GM23338 (cell line): ENCODE measurements around the gene TMEM132D. TPM values are rescaled to one million over a fixed set of nuclear protein-coding genes. Genes with fewer than 3 reads are reported as not detected.

Source experiments
- ATAC-seq: fragments of 200-7000 bp; cut with Tn5 transposase; 3 replicates; pipeline ENCODE4 v1.9.1; 2020
- DNase-seq: peaks from one replicate; pipeline ENCODE4 v3.0.0-alpha.2; 2015; ENCODE audit warnings: low spot score
- H2AFZ ChIP-seq: fragments of 200-600 bp; sonication (generic); 2 replicates; pipeline ENCODE4 v1.8.0; 2016; ENCODE audit warnings: antibody characterized with exemption, mild to moderate bottlenecking, moderate library complexity
- H3F3A ChIP-seq: fragments of 200-600 bp; sonication (generic); replicated peaks from 2 replicates; pipeline ENCODE4 v1.8.0; 2017; ENCODE audit warnings: antibody characterized with exemption, mixed run types, low read depth
- H3K27ac ChIP-seq: fragments of 200-600 bp; sonication (generic); 2 replicates; pipeline ENCODE4 v1.6.1; 2016; ENCODE audit warnings: low read depth
- H3K27me3 ChIP-seq: fragments of 200-600 bp; sonication (generic); 2 replicates; pipeline ENCODE4 v1.8.0; 2016; ENCODE audit warnings: mild to moderate bottlenecking, mixed run types, moderate library complexity; ENCODE audit not compliant: insufficient read depth
- H3K36me3 ChIP-seq: fragments of 200-600 bp; sonication (generic); 2 replicates; pipeline ENCODE4 v1.8.0; 2016; ENCODE audit warnings: mild to moderate bottlenecking; ENCODE audit not compliant: insufficient read depth
- H3K4me1 ChIP-seq: fragments of 200-600 bp; sonication (generic); 2 replicates; pipeline ENCODE4 v1.8.0; 2016; ENCODE audit warnings: mild to moderate bottlenecking, moderate library complexity; ENCODE audit not compliant: insufficient read depth
- H3K4me2 ChIP-seq: fragments of 200-600 bp; sonication (generic); 2 replicates; pipeline ENCODE4 v1.7.1; 2017; ENCODE audit warnings: mixed run types
- H3K4me3 ChIP-seq: fragments of 200-600 bp; sonication (generic); 2 replicates; pipeline ENCODE4 v1.6.1; 2016; ENCODE audit warnings: mixed run types
- H3K79me2 ChIP-seq: fragments of 200-600 bp; sonication (generic); replicated peaks from 2 replicates; pipeline ENCODE4 v1.8.0; 2017; ENCODE audit warnings: mild to moderate bottlenecking; ENCODE audit not compliant: insufficient read depth
- H3K9me2 ChIP-seq: fragments of 200-600 bp; sonication (generic); 2 replicates; pipeline ENCODE4 v1.8.0; 2017; ENCODE audit not compliant: insufficient read depth
- H4K20me1 ChIP-seq: fragments of 200-600 bp; sonication (generic); replicated peaks from 2 replicates; pipeline ENCODE4 v1.8.0; 2017; ENCODE audit warnings: mild to moderate bottlenecking; ENCODE audit not compliant: insufficient read depth
- H3K27ac Mint-ChIP-seq: 2 replicates; pipeline ENCODE4 v1.8.0; 2020; ENCODE audit warnings: inconsistent platforms, mild to moderate bottlenecking, moderate library complexity, mixed read lengths
- H3K27me3 Mint-ChIP-seq: 3 replicates; pipeline ENCODE4 v1.8.0; 2022; ENCODE audit warnings: low read depth, mild to moderate bottlenecking, moderate library complexity, mixed read lengths, inconsistent platforms; ENCODE audit not compliant: insufficient read depth, poor library complexity
- H3K36me3 Mint-ChIP-seq: 3 replicates; pipeline ENCODE4 v1.8.0; 2021; ENCODE audit warnings: low read depth, mild to moderate bottlenecking, inconsistent platforms, moderate library complexity, mixed read lengths
- H3K4me1 Mint-ChIP-seq: 3 replicates; pipeline ENCODE4 v1.8.0; 2020; ENCODE audit warnings: mild to moderate bottlenecking, inconsistent platforms, mixed read lengths
- H3K4me3 Mint-ChIP-seq: 3 replicates; pipeline ENCODE4 v1.8.0; 2021; ENCODE audit warnings: moderate library complexity, mild to moderate bottlenecking, inconsistent platforms, mixed read lengths
- H3K9me3 Mint-ChIP-seq: 3 replicates; pipeline ENCODE4 v1.8.0; 2020; ENCODE audit warnings: moderate library complexity, mild to moderate bottlenecking, inconsistent platforms, mixed read lengths
- CREB1 ChIP-seq: fragments of 250-450 bp; sonication (Bioruptor Pico); IDR thresholded peaks from 2 replicates; pipeline ENCODE4 v1.5.0; 2020; ENCODE audit warnings: low read depth, mild to moderate bottlenecking, moderate library complexity
- EZH2 ChIP-seq: fragments of 200-600 bp; sonication (generic); IDR thresholded peaks from one replicate; pipeline ENCODE4 v1.8.0; 2017; ENCODE audit warnings: antibody characterized with exemption, mild to moderate bottlenecking, low read depth; ENCODE audit not compliant: unreplicated experiment
- EZH2phosphoT487 ChIP-seq: fragments of 200-600 bp; sonication (generic); IDR thresholded peaks from one replicate; pipeline ENCODE4 v1.8.1; 2018; ENCODE audit warnings: antibody characterized with exemption; ENCODE audit not compliant: unreplicated experiment
- JUNB ChIP-seq: IDR thresholded peaks from one replicate; pipeline ENCODE4 v1.6.1; 2016; ENCODE audit warnings: antibody characterized with exemption; ENCODE audit not compliant: unreplicated experiment
- NANOG ChIP-seq: IDR thresholded peaks from 2 replicates; pipeline ENCODE4 v1.6.1; 2016; ENCODE audit warnings: antibody characterized with exemption, borderline replicate concordance
- POLR2AphosphoS5 ChIP-seq: IDR thresholded peaks from 2 replicates; pipeline ENCODE4 v1.6.1; 2016; ENCODE audit warnings: antibody characterized with exemption, low read depth
- REST ChIP-seq: IDR thresholded peaks from one replicate; pipeline ENCODE4 v1.6.1; 2018; ENCODE audit warnings: antibody characterized with exemption; ENCODE audit not compliant: unreplicated experiment
- STAT1 ChIP-seq: IDR thresholded peaks from one replicate; pipeline ENCODE4 v1.6.1; 2016; ENCODE audit warnings: antibody characterized with exemption; ENCODE audit not compliant: unreplicated experiment
- ZNF114 ChIP-seq: fragments of 250-450 bp; sonication (Bioruptor Pico); IDR thresholded peaks from 2 replicates; pipeline ENCODE4 v1.5.0; 2020; ENCODE audit warnings: mild to moderate bottlenecking, moderate library complexity
- ZNF331 ChIP-seq: fragments of 250-450 bp; sonication (Bioruptor Pico); IDR thresholded peaks from 2 replicates; pipeline ENCODE4 v1.5.0; 2020; ENCODE audit warnings: low read depth, mild to moderate bottlenecking, moderate library complexity
- polyA plus RNA-seq: library from polyadenylated mRNA; unstranded; fragments of >200 nt; fragmentation: Nextera tagmentation; extraction: Ambion mirVana; gene quantifications from 2 replicates; pipeline ENCODE4 v1.2.1, GENCODE V29; 2016
- total RNA-seq: library from RNA; depleted of rRNA; stranded (reverse); fragments of >200 nt; shearing (Covaris generic); gene quantifications from 2 replicates; pipeline ENCODE4 v1.2.3, GENCODE V29; 2014
- TF ChIP-seq, protein P1 (sequence below): IDR thresholded peaks from 2 replicates; pipeline ENCODE4 v1.6.1; 2016; ENCODE audit warnings: antibody characterized with exemption
- TF ChIP-seq, protein P2 (sequence below), 2 experiments: fragments of 200-600 bp in 1 of 2; sonication (generic) in 1 of 2; conservative IDR thresholded peaks; 2 replicates each; pipeline versions ENCODE4 v1.5.1 to v1.6.1; 2016 to 2017; ENCODE audit warnings: antibody characterized with exemption in 2 of 2, low read depth in 2 of 2, mild to moderate bottlenecking in 2 of 2, moderate library complexity in 1 of 2
- TF ChIP-seq, protein P3 (sequence below): fragments of 250-450 bp; sonication (Bioruptor Pico); IDR thresholded peaks from 2 replicates; pipeline ENCODE4 v1.5.0; 2020; ENCODE audit warnings: mild to moderate bottlenecking, moderate library complexity

The TMEM132D gene
- total and polyA plus RNA-seq, 2 experiments from 2014 or later: 0.44 to 5.3 TPM

GRCh38 chr12:129150721-129151120, 753.1 kb downstream of the TMEM132D start:
- H4K20me1 ChIP-seq: no peaks in the 10 kb centered on the region
- no peak overlapping the region for H3K4me3 Mint-ChIP-seq
- H2AFZ ChIP-seq: no peak overlapping the region
- H3F3A ChIP-seq: no peaks in the 10 kb centered on the region
- H3K4me3 ChIP-seq: no peak overlapping the region
- H3K4me1 ChIP-seq: no peaks in the 10 kb centered on the region
- H3K27me3 Mint-ChIP-seq: peaks cover 2% of the 10 kb centered on the region
- no peaks in the 10 kb centered on the region for H3K79me2 ChIP-seq
- H3K4me1 Mint-ChIP-seq: no peaks in the 10 kb centered on the region
- ATAC-seq: no peak
- no peaks in the 10 kb centered on the region for H3K36me3 ChIP-seq
- H3K9me2 ChIP-seq: no peaks in the 10 kb centered on the region
- H3K9me3 Mint-ChIP-seq: peaks cover 85% of the 10 kb centered on the region
- TF ChIP-seq, protein P1, sequence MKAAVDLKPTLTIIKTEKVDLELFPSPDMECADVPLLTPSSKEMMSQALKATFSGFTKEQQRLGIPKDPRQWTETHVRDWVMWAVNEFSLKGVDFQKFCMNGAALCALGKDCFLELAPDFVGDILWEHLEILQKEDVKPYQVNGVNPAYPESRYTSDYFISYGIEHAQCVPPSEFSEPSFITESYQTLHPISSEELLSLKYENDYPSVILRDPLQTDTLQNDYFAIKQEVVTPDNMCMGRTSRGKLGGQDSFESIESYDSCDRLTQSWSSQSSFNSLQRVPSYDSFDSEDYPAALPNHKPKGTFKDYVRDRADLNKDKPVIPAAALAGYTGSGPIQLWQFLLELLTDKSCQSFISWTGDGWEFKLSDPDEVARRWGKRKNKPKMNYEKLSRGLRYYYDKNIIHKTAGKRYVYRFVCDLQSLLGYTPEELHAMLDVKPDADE: no peak
- TF ChIP-seq ZNF331 (CRISPR knock-in tag): no peak
- TF ChIP-seq, protein P2, sequence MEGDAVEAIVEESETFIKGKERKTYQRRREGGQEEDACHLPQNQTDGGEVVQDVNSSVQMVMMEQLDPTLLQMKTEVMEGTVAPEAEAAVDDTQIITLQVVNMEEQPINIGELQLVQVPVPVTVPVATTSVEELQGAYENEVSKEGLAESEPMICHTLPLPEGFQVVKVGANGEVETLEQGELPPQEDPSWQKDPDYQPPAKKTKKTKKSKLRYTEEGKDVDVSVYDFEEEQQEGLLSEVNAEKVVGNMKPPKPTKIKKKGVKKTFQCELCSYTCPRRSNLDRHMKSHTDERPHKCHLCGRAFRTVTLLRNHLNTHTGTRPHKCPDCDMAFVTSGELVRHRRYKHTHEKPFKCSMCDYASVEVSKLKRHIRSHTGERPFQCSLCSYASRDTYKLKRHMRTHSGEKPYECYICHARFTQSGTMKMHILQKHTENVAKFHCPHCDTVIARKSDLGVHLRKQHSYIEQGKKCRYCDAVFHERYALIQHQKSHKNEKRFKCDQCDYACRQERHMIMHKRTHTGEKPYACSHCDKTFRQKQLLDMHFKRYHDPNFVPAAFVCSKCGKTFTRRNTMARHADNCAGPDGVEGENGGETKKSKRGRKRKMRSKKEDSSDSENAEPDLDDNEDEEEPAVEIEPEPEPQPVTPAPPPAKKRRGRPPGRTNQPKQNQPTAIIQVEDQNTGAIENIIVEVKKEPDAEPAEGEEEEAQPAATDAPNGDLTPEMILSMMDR (conservative IDR thresholded peaks at IDR 0.05; ENCODE audit: low read depth in 2 of 2): no peak
- no peak for TF ChIP-seq REST
- TF ChIP-seq JUNB: no peak
- TF ChIP-seq STAT1: no peak
- TF ChIP-seq POLR2AphosphoS5: no peak
- TF ChIP-seq EZH2: no peak
- no peak for TF ChIP-seq NANOG
- no peak for TF ChIP-seq ZNF114 (CRISPR knock-in tag)
- no peak for TF ChIP-seq EZH2phosphoT487
- no peak for TF ChIP-seq CREB1
- TF ChIP-seq, protein P3, sequence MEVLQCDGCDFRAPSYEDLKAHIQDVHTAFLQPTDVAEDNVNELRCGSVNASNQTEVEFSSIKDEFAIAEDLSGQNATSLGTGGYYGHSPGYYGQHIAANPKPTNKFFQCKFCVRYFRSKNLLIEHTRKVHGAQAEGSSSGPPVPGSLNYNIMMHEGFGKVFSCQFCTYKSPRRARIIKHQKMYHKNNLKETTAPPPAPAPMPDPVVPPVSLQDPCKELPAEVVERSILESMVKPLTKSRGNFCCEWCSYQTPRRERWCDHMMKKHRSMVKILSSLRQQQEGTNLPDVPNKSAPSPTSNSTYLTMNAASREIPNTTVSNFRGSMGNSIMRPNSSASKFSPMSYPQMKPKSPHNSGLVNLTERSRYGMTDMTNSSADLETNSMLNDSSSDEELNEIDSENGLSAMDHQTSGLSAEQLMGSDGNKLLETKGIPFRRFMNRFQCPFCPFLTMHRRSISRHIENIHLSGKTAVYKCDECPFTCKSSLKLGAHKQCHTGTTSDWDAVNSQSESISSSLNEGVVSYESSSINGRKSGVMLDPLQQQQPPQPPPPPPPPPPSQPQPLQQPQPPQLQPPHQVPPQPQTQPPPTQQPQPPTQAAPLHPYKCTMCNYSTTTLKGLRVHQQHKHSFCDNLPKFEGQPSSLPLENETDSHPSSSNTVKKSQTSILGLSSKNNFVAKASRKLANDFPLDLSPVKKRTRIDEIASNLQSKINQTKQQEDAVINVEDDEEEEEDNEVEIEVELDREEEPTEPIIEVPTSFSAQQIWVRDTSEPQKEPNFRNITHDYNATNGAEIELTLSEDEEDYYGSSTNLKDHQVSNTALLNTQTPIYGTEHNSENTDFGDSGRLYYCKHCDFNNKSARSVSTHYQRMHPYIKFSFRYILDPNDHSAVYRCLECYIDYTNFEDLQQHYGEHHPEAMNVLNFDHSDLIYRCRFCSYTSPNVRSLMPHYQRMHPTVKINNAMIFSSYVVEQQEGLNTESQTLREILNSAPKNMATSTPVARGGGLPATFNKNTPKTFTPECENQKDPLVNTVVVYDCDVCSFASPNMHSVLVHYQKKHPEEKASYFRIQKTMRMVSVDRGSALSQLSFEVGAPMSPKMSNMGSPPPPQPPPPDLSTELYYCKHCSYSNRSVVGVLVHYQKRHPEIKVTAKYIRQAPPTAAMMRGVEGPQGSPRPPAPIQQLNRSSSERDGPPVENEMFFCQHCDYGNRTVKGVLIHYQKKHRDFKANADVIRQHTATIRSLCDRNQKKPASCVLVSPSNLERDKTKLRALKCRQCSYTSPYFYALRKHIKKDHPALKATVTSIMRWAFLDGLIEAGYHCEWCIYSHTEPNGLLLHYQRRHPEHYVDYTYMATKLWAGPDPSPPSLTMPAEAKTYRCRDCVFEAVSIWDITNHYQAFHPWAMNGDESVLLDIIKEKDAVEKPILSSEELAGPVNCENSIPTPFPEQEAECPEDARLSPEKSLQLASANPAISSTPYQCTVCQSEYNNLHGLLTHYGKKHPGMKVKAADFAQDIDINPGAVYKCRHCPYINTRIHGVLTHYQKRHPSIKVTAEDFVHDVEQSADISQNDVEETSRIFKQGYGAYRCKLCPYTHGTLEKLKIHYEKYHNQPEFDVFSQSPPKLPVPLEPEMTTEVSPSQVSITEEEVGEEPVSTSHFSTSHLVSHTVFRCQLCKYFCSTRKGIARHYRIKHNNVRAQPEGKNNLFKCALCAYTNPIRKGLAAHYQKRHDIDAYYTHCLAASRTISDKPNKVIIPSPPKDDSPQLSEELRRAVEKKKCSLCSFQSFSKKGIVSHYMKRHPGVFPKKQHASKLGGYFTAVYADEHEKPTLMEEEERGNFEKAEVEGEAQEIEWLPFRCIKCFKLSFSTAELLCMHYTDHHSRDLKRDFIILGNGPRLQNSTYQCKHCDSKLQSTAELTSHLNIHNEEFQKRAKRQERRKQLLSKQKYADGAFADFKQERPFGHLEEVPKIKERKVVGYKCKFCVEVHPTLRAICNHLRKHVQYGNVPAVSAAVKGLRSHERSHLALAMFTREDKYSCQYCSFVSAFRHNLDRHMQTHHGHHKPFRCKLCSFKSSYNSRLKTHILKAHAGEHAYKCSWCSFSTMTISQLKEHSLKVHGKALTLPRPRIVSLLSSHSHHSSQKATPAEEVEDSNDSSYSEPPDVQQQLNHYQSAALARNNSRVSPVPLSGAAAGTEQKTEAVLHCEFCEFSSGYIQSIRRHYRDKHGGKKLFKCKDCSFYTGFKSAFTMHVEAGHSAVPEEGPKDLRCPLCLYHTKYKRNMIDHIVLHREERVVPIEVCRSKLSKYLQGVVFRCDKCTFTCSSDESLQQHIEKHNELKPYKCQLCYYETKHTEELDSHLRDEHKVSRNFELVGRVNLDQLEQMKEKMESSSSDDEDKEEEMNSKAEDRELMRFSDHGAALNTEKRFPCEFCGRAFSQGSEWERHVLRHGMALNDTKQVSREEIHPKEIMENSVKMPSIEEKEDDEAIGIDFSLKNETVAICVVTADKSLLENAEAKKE (CRISPR knock-in tag): no peak
- no peak overlapping the region for H3K4me2 ChIP-seq
- no peak for DNase-seq
- H3K27ac Mint-ChIP-seq: no peak overlapping the region
- H3K27me3 ChIP-seq: no peaks in the 10 kb centered on the region
- peaks cover 34% of the 10 kb centered on the region for H3K36me3 Mint-ChIP-seq
- H3K27ac ChIP-seq: no peak overlapping the region
